Mucosa of rectum (tissue), 2 donors: ENCODE results near the gene ZNF236.

Source experiments
- H3K27ac ChIP-seq, 2 donors: one replicate each; pipeline ENCODE4 v1.7.0; 2013; ENCODE audit warnings: inconsistent platforms in 2 of 2, low read depth in 2 of 2, low read length in 2 of 2
- H3K27me3 ChIP-seq, 2 donors: one replicate each; pipeline ENCODE4 v1.7.0; 2013; ENCODE audit warnings: low read length in 2 of 2; ENCODE audit not compliant: control insufficient read depth in 2 of 2, insufficient read depth in 2 of 2
- H3K36me3 ChIP-seq, 2 donors: one replicate each; pipeline ENCODE4 v1.7.0; 2013; ENCODE audit warnings: low read length in 2 of 2; ENCODE audit not compliant: control insufficient read depth in 2 of 2, insufficient read depth in 2 of 2
- H3K4me1 ChIP-seq, 2 donors: one replicate each; pipeline ENCODE4 v1.7.0; 2013; ENCODE audit warnings: low read length in 2 of 2, mild to moderate bottlenecking in 1 of 2; ENCODE audit not compliant: control insufficient read depth in 2 of 2, insufficient read depth in 2 of 2
- H3K4me3 ChIP-seq, 2 donors: one replicate each; pipeline ENCODE4 v1.7.0; 2013; ENCODE audit warnings: low read length in 2 of 2
- H3K9ac ChIP-seq, 2 donors: one replicate each; pipeline ENCODE4 v1.7.0; 2013; ENCODE audit warnings: low read length in 2 of 2, low read depth in 1 of 2, mild to moderate bottlenecking in 1 of 2
- H3K9me3 ChIP-seq, 2 donors: one replicate each; pipeline ENCODE4 v1.7.0; 2013; ENCODE audit warnings: low read length in 2 of 2; ENCODE audit not compliant: control insufficient read depth in 2 of 2
- donor health status: healthy.
- donor health status: Normal muscosa, but diverticular disease.

Gene ZNF236

GRCh38 chr18:77008576-77009315 lies 186.4 kb downstream of the ZNF236 start:
- Histone ChIP-seq H3K27ac (no peak overlapping the region), H3K27me3 (no peaks in the 10 kb centered on the region), H3K4me3 (no peak overlapping the region), H3K9ac (no peak overlapping the region), H3K36me3 (peaks cover 14 to 15% of the 10 kb centered on the region in 2 donors), H3K4me1 (peaks cover 0 to 3% of the 10 kb centered on the region in 2 donors), H3K9me3 (no peaks in the 10 kb centered on the region)

GRCh38 chr18:77009675-77010074 lies 187.3 kb downstream of the ZNF236 start:
- Histone ChIP-seq H3K36me3 (peaks cover 14 to 15% of the 10 kb centered on the region in 2 donors), H3K27ac (no peak overlapping the region), H3K4me1 (peaks cover 0 to 3% of the 10 kb centered on the region in 2 donors), H3K27me3 (no peaks in the 10 kb centered on the region), H3K9ac (no peak overlapping the region), H3K4me3 (no peak overlapping the region), H3K9me3 (no peaks in the 10 kb centered on the region)

GRCh38 chr18:77012120-77012519 lies 189.8 kb downstream of the ZNF236 start:
- Histone ChIP-seq H3K27ac (no peak overlapping the region), H3K27me3 (no peaks in the 10 kb centered on the region), H3K4me1 (peaks cover 0 to 3% of the 10 kb centered on the region in 2 donors), H3K4me3 (no peak overlapping the region), H3K9me3 (no peaks in the 10 kb centered on the region), H3K9ac (no peak overlapping the region), H3K36me3 (peaks cover 28 to 30% of the 10 kb centered on the region in 2 donors)

GRCh38 chr18:77012806-77013541 lies 190.6 kb downstream of the ZNF236 start:
- H3K4me3 ChIP-seq: no peak overlapping the region
- peaks cover 31% of the 10 kb centered on the region in 2 donors for H3K36me3 ChIP-seq
- no peaks in the 10 kb centered on the region for H3K27me3 ChIP-seq
- H3K27ac ChIP-seq: no peak overlapping the region
- no peak overlapping the region for H3K9ac ChIP-seq
- no peaks in the 10 kb centered on the region for H3K4me1 ChIP-seq
- H3K9me3 ChIP-seq: no peaks in the 10 kb centered on the region

GRCh38 chr18:77013811-77014521 lies 191.6 kb downstream of the ZNF236 start:
- Histone ChIP-seq H3K4me1 (no peaks in the 10 kb centered on the region), H3K36me3 (peaks cover 31% of the 10 kb centered on the region in 2 donors), H3K4me3 (no peak overlapping the region), H3K9ac (no peak overlapping the region), H3K27ac (peak overlapping the region; percentile 10 to 13), H3K9me3 (no peaks in the 10 kb centered on the region), H3K27me3 (no peaks in the 10 kb centered on the region)

- no peaks in the 10 kb centered on the region for H3K27me3 ChIP-seq
- H3K9me3 ChIP-seq: no peaks in the 10 kb centered on the region
- no peak overlapping the region for H3K9ac ChIP-seq
- peaks cover 31% of the 10 kb centered on the region in 2 donors for H3K36me3 ChIP-seq
- no peak overlapping the region for H3K27ac ChIP-seq
- H3K4me1 ChIP-seq: no peaks in the 10 kb centered on the region
- H3K4me3 ChIP-seq: no peak overlapping the region
Observed at GRCh38 chr18:77014538-77014937, 192.2 kb downstream of the ZNF236 start.

GRCh38 chr18:77015169-77015568 lies 192.8 kb downstream of the ZNF236 start:
- Histone ChIP-seq H3K27ac (no peak overlapping the region), H3K36me3 (peaks cover 28% of the 10 kb centered on the region in 2 donors), H3K9ac (no peak overlapping the region), H3K27me3 (no peaks in the 10 kb centered on the region), H3K4me1 (no peaks in the 10 kb centered on the region), H3K9me3 (no peaks in the 10 kb centered on the region), H3K4me3 (no peak overlapping the region)

- no peaks in the 10 kb centered on the region for H3K9me3 ChIP-seq
- H3K36me3 ChIP-seq: peaks cover 27% of the 10 kb centered on the region in 2 donors
- H3K27me3 ChIP-seq: no peaks in the 10 kb centered on the region
- no peak overlapping the region for H3K27ac ChIP-seq
- no peak overlapping the region for H3K4me3 ChIP-seq
- H3K4me1 ChIP-seq: no peaks in the 10 kb centered on the region
- H3K9ac ChIP-seq: no peak overlapping the region
Observed at GRCh38 chr18:77015771-77016710, 193.7 kb downstream of the ZNF236 start.

GRCh38 chr18:77016936-77017335 lies 194.6 kb downstream of the ZNF236 start:
- Histone ChIP-seq H3K9ac (no peak overlapping the region), H3K4me3 (no peak overlapping the region), H3K36me3 (peaks cover 22 to 27% of the 10 kb centered on the region in 2 donors), H3K4me1 (no peaks in the 10 kb centered on the region), H3K9me3 (no peaks in the 10 kb centered on the region), H3K27me3 (no peaks in the 10 kb centered on the region), H3K27ac (no peak overlapping the region)
